HUES6 (cell line): Measurements from ENCODE around the gene LRG1.
"Not testable (repeated sequence)": the region's sequence is repeated elsewhere in the genome, so short reads cannot be mapped to it uniquely, and the experiment has no call there.

Experiments
- H3K27ac ChIP-seq: 2 replicates; pipeline ENCODE4 v1.7.0; 2013; ENCODE audit warnings: low read depth, mild to moderate bottlenecking, low read length, inconsistent platforms
- H3K27me3 ChIP-seq: 2 replicates; pipeline ENCODE4 v1.6.1; 2013; ENCODE audit warnings: low read length; ENCODE audit not compliant: control insufficient read depth, insufficient read depth
- H3K36me3 ChIP-seq: 2 replicates; pipeline ENCODE4 v1.6.1; 2013; ENCODE audit warnings: low read length; ENCODE audit not compliant: control insufficient read depth, insufficient read depth
- H3K4me1 ChIP-seq: 2 replicates; pipeline ENCODE4 v1.6.1; 2013; ENCODE audit warnings: low read length; ENCODE audit not compliant: control insufficient read depth, insufficient read depth
- H3K4me3 ChIP-seq: 2 replicates; pipeline ENCODE4 v1.5.1; 2013; ENCODE audit warnings: low read depth, low read length
- H3K9ac ChIP-seq: one replicate; pipeline ENCODE4 v1.6.1; 2013; ENCODE audit warnings: mild to moderate bottlenecking, low read length
- H3K9me3 ChIP-seq: 2 replicates; pipeline ENCODE4 v1.6.1; 2013; ENCODE audit warnings: low read depth, low read length; ENCODE audit not compliant: control insufficient read depth, insufficient read depth

LRG1 gene

GRCh38 chr19:4537953-4538600, 1.8 kb downstream of the LRG1 start:
- H3K36me3 ChIP-seq: no peaks in the 10 kb centered on the region
- H3K4me3 ChIP-seq: no peak overlapping the region
- H3K9me3 ChIP-seq: peaks cover 5% of the 10 kb centered on the region; the same call in 1 of the 2 replicates
- peaks cover 11% of the 10 kb centered on the region; the same call in 1 of the 2 replicates for H3K4me1 ChIP-seq
- no peak overlapping the region for H3K9ac ChIP-seq
- no peak overlapping the region for H3K27ac ChIP-seq
- H3K27me3 ChIP-seq: peaks cover 25% of the 10 kb centered on the region

DNA sequence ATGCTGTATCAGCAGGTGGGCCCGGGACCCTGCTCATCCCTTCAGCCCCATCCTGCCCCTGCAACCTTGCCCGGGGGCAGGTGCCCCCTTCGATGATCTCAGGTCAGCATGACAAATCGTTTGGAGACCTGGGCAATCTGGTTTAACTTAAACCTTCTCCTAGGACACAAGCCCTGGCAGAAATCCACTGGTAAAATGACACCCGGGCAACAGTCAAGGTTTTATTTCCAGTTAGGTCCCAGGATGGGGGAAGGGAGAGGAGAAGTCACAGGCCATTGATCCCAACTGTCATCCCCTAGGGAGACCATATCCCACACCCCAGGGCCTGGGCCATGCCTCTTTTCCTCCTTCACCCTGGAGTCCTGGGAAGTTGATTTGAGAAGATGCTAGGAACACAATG, 3.0 kb downstream of the LRG1 start:
- no peak overlapping the region for H3K9ac ChIP-seq
- no peak overlapping the region for H3K4me3 ChIP-seq
- peaks cover 11% of the 10 kb centered on the region; the same call in 1 of the 2 replicates for H3K4me1 ChIP-seq
- H3K27me3 ChIP-seq: peaks cover 27% of the 10 kb centered on the region
- H3K27ac ChIP-seq: no peak overlapping the region
- no peaks in the 10 kb centered on the region for H3K36me3 ChIP-seq
- peaks cover 5% of the 10 kb centered on the region; the same call in 1 of the 2 replicates for H3K9me3 ChIP-seq

- no peaks in the 10 kb centered on the region for H3K9me3 ChIP-seq
- no peak within 1 kb of the TSS for H3K27ac ChIP-seq
- no peak within 1 kb of the TSS for H3K9ac ChIP-seq
- H3K4me3 ChIP-seq: peak within 1 kb of the TSS; percentile 46
- peaks cover 9% of the 10 kb centered on the region; the same call in 1 of the 2 replicates for H3K4me1 ChIP-seq
- no peaks in the 10 kb centered on the region for H3K36me3 ChIP-seq
- peaks cover 36% of the 10 kb centered on the region for H3K27me3 ChIP-seq
Measured at GRCh38 chr19:4534836-4535658, 4.8 kb downstream of the LRG1 start, which contains the start of gene PLIN5. Gene PLIN5 (minus strand): TSS chr19:4535224. CDS start chr19:4534074, 1,150 bp downstream.

DNA sequence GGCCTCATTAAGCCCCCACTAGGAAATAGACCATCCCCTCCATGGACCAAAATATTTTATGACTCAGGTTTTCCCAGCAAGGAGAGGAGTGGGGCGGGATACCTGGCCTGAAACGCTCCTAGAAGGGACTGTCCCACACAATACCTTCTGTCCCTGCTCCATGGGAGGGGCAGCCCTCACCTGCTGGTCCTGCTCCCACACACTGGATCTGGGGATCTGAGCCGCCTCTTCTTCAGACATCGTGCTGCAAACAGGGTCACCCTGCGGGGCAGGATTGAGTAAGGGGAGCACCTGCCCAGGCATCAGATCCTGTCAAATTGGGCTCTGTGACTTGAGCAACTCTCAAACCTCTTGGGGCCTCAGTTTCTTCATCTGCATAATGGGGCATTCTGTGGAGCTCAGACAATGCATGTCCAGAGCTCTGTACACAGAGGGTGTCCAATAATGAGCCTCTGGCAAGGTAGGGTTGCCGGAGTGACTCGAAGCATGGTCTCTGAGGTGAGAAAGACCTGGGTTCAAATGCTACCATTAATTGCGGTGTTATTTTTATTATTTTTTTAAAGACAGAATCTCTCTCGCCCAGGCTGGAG, 5.9 kb downstream of the LRG1 start:
- no peaks in the 10 kb centered on the region for H3K9me3 ChIP-seq
- no peak overlapping the region for H3K4me3 ChIP-seq
- no peak overlapping the region for H3K9ac ChIP-seq
- peaks cover 40% of the 10 kb centered on the region for H3K27me3 ChIP-seq
- H3K27ac ChIP-seq: no peak overlapping the region
- no peaks in the 10 kb centered on the region for H3K36me3 ChIP-seq
- peaks cover 2% of the 10 kb centered on the region; the same call in 1 of the 2 replicates for H3K4me1 ChIP-seq

GRCh38 chr19:4533334-4533733, 6.5 kb downstream of the LRG1 start:
- H3K4me1 ChIP-seq: peaks cover 2% of the 10 kb centered on the region; the same call in 1 of the 2 replicates
- no peak overlapping the region for H3K9ac ChIP-seq
- no peaks in the 10 kb centered on the region for H3K9me3 ChIP-seq
- H3K27me3 ChIP-seq: peaks cover 40% of the 10 kb centered on the region
- H3K27ac ChIP-seq: no peak overlapping the region
- no peak overlapping the region for H3K4me3 ChIP-seq
- no peaks in the 10 kb centered on the region for H3K36me3 ChIP-seq

GRCh38 chr19:4531562-4532165, 8.2 kb downstream of the LRG1 start:
- peaks cover 34% of the 10 kb centered on the region for H3K27me3 ChIP-seq
- no peak overlapping the region for H3K9ac ChIP-seq

GRCh38 chr19:4529924-4530522, 9.8 kb downstream of the LRG1 start:
- H3K36me3 ChIP-seq: no peaks in the 10 kb centered on the region

More at GRCh38 chr19:4531562-4532165, 8.2 kb downstream of the LRG1 start:
- Histone ChIP-seq H3K4me1 (peaks cover 2% of the 10 kb centered on the region; the same call in 1 of the 2 replicates), H3K36me3 (no peaks in the 10 kb centered on the region), H3K9me3 (no peaks in the 10 kb centered on the region), H3K4me3 (no peak overlapping the region), H3K27ac (no peak overlapping the region)

DNA sequence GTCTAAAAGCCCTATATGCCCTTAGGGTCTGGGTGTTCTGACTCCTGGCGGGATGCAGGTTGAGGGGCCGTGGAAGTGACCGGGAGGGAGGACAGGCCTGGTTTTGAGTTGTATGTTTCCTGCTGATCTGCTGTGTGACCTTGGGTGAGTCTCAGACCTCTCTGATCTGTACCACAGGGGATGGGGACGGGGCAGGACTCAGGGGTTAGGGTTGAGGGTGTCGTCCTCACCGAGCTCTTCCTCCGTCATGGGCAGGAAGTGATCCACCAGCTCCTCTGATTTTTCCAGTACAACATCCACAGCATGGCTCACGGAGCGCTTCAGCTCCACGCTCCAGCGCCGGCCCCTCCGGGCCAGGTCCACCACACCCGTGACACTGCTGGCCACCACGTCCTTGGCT, 11.0 kb downstream of the LRG1 start:
- H3K9me3 ChIP-seq: no peaks in the 10 kb centered on the region

More at GRCh38 chr19:4529924-4530522, 9.8 kb downstream of the LRG1 start:
- H3K4me3 ChIP-seq: no peak overlapping the region
- no peak overlapping the region for H3K27ac ChIP-seq
- peaks cover 34% of the 10 kb centered on the region for H3K27me3 ChIP-seq
- H3K4me1 ChIP-seq: peaks cover 2% of the 10 kb centered on the region; the same call in 1 of the 2 replicates
- H3K9me3 ChIP-seq: no peaks in the 10 kb centered on the region
- no peak overlapping the region for H3K9ac ChIP-seq

DNA sequence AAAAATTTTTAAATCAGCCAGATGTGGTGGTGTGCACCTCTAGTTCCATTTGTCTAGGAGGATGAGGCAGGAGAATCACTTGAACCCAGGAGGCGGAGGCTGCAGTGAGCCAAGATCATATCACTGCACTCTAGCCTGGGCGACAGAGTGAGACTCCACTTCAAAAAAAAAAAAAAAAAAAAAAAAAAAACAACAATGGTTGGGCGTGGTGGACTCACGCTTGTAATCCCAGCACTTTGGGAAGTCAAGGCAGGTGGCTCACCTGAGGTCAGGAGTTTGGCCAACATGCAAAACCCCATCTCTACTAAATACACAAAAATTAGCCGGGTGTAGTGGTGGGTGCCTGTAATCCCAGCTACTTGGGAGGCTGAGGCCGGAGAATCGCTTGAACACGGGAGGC, 12.5 kb downstream of the LRG1 start:
- H3K4me1 ChIP-seq, H3K9ac ChIP-seq, H3K9me3 ChIP-seq, H3K27ac ChIP-seq, H3K4me3 ChIP-seq, H3K36me3 ChIP-seq: not testable (repeated sequence)
- peaks cover 14% of the 10 kb centered on the region; the same call in 1 of the 2 replicates for H3K27me3 ChIP-seq

More for the DNA sequence above, 11.0 kb downstream of the LRG1 start:
- Histone ChIP-seq H3K9ac (no peak overlapping the region), H3K4me3 (no peak overlapping the region), H3K27ac (no peak overlapping the region), H3K36me3 (no peaks in the 10 kb centered on the region), H3K27me3 (peaks cover 23% of the 10 kb centered on the region), H3K4me1 (no peaks in the 10 kb centered on the region)

DNA sequence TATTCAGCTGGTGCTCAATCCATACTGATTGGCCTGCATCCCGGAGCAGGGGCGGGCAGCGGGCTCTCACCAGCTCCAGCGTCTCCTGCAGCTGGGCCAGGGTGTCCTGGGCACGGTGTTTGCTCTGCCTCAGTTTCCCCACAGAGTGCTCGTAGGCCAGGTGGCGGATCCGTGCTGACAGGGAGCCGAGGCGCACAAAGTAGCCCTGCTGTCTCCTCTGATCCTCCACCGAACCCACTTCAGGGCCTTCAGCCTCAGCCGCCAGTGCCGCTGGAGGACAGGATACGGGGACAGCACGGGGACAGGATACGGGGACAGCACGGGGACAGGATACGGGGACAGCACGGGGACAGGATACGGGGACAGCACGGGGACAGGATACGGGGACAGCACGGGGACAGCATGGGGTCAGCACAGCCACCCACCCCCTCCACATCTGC, 14.3 kb downstream of the LRG1 start:
- Histone ChIP-seq H3K27me3 (peaks cover 20% of the 10 kb centered on the region), H3K9ac (no peak overlapping the region), H3K4me3 (no peak overlapping the region), H3K36me3 (no peaks in the 10 kb centered on the region), H3K4me1 (no peaks in the 10 kb centered on the region), H3K9me3 (no peaks in the 10 kb centered on the region), H3K27ac (no peak overlapping the region)
